Renal cortex interstitium (tissue), 11 donors: ENCODE results near the gene ATG10. TPM values are rescaled to one million over a fixed set of nuclear protein-coding genes. Genes with fewer than 3 reads are reported as not detected.
A peak's percentile ranks its signal among the peaks of the same experiment; 100 is the strongest.
"Not testable (repeated sequence)": the region's sequence is repeated elsewhere in the genome, so short reads cannot be mapped to it uniquely, and the experiment has no call there.

ENCODE experiments used
- DNase-seq, 11 donors: peaks; one replicate each; pipeline ENCODE4 v3.0.0-alpha.2; 2013; ENCODE audit warnings: low read depth in 9 of 11, low spot score in 4 of 11; ENCODE audit errors: extremely low read depth in 1 of 11
- polyA plus RNA-seq, 3 donors: library from polyadenylated mRNA; unstranded; fragments of 120-200 nt; gene quantifications; one replicate each; pipeline ENCODE4 v1.2.1, GENCODE V29; 2013; ENCODE audit not compliant: insufficient read length in 3 of 3

Gene ATG10
- polyA plus RNA-seq, 3 donors = 11.2 to 15.4 (median 11.3) TPM

GRCh38 chr5:82031220-82032119 lies 59.6 kb downstream of the ATG10 start:
- DNase-seq = no peak

GRCh38 chr5:82042894-82043293 lies 71.1 kb downstream of the ATG10 start:
- not testable (repeated sequence) for DNase-seq

GRCh38 chr5:82044010-82044409 lies 72.2 kb downstream of the ATG10 start:
- no peak for DNase-seq

GRCh38 chr5:82045554-82046275 lies 73.9 kb downstream of the ATG10 start:
- no peak for DNase-seq

GRCh38 chr5:82046276-82046647 lies 74.4 kb downstream of the ATG10 start:
- no peak for DNase-seq

- no peak for DNase-seq
Observed at GRCh38 chr5:82050955-82051354, 79.1 kb downstream of the ATG10 start.

GRCh38 chr5:82054004-82054710 lies 82.3 kb downstream of the ATG10 start:
- DNase-seq = no peak

- no peak for DNase-seq
Observed at GRCh38 chr5:82057051-82057450, 85.2 kb downstream of the ATG10 start.

GRCh38 chr5:82058710-82059109 lies 86.9 kb downstream of the ATG10 start:
- DNase-seq = no peak

- no peak for DNase-seq
Observed at GRCh38 chr5:82066791-82067190, 95.0 kb downstream of the ATG10 start.

GRCh38 chr5:82068042-82068441 lies 96.2 kb downstream of the ATG10 start:
- not testable (repeated sequence) for DNase-seq

- DNase-seq = no peak
Observed at GRCh38 chr5:82068723-82069122, 96.9 kb downstream of the ATG10 start.

- no peak for DNase-seq
Observed at GRCh38 chr5:82072138-82072537, 100.3 kb downstream of the ATG10 start.

- no peak for DNase-seq
Observed at GRCh38 chr5:82073179-82073578, 101.4 kb downstream of the ATG10 start.

- DNase-seq = no peak
Observed at GRCh38 chr5:82074950-82075349, 103.1 kb downstream of the ATG10 start.

GRCh38 chr5:82077496-82077895 lies 105.7 kb downstream of the ATG10 start:
- no peak for DNase-seq

GRCh38 chr5:82091617-82092016 lies 119.8 kb downstream of the ATG10 start:
- DNase-seq = no peak

- DNase-seq = peak in 1 of 11 donors; percentile 25
Observed at GRCh38 chr5:82095536-82095935, 123.7 kb downstream of the ATG10 start.

GRCh38 chr5:82096249-82096648 lies 124.4 kb downstream of the ATG10 start:
- no peak for DNase-seq
